RWPE1 (cell line): ENCODE results near the gene ZDHHC8.

Experiments
- CTCF ChIA-PET: fragments of 350-600 bp; sonication (Branson Sonifier 250); formaldehyde crosslinking; extraction: SDS; loops from one replicate; lab custom pipeline; 2021; lab: Yijun Ruan, JAX
- POLR2A ChIA-PET: fragments of 400-600 bp; formaldehyde crosslinking; extraction: SDS; loops from one replicate; lab custom pipeline; 2020; ENCODE audit warnings: antibody characterized with exemption; ENCODE audit not compliant: low non-redundant PET; lab: Yijun Ruan, JAX
- DNase-seq: peaks from one replicate; pipeline ENCODE4 v3.0.0; 2012; ENCODE audit warnings: low spot score
- H3K27ac ChIP-seq: fragments of 450-650 bp; 2 replicates; pipeline ENCODE4 v1.5.1; 2017
- CTCF ChIP-seq: fragments of 450-650 bp; conservative IDR thresholded peaks from 2 replicates; pipeline ENCODE4 v1.5.1; 2017; ENCODE audit warnings: low read depth, mild to moderate bottlenecking

ZDHHC8 gene

GRCh38 chr22:20128902-20129746, 2.5 kb upstream of the ZDHHC8 start:
- H3K27ac ChIP-seq = peak overlapping the region; percentile 86
- ChIA-PET CTCF (interaction anchor here (0.6 kb wide), 1 partner anchor 174 kb away, joined by 3 read pairs; no protein-coding TSS in a partner anchor), POLR2A (no interaction called here)
- DNase-seq = no peak
- TF ChIP-seq CTCF = 0 out of 2 replicates have a peak, but pooled peaks have one; percentile 14

- CTCF ChIA-PET = interaction anchor here (0.6 kb wide), 1 partner anchor 174 kb away, joined by 3 read pairs; no protein-coding TSS in a partner anchor
- POLR2A ChIA-PET = no interaction called here
- peak overlapping the region; percentile 86 for H3K27ac ChIP-seq
- no peak for DNase-seq
- TF ChIP-seq CTCF = no peak
Observed at GRCh38 chr22:20129747-20130014, 1.9 kb upstream of the ZDHHC8 start.

GRCh38 chr22:20130319-20130718, 1.3 kb upstream of the ZDHHC8 start:
- CTCF ChIA-PET = interaction anchor here (0.6 kb wide), 1 partner anchor 65 kb away, joined by 3 read pairs; no protein-coding TSS in a partner anchor
- no peak for DNase-seq
- no peak for TF ChIP-seq CTCF
- POLR2A ChIA-PET = no interaction called here
- peak overlapping the region; percentile 86 for H3K27ac ChIP-seq

- TF ChIP-seq CTCF = no peak
- ChIA-PET POLR2A (no interaction called here), CTCF (interaction anchor here (0.6 kb wide), 2 partner anchors 65 to 283 kb away, joined by 3 read pairs; no protein-coding TSS in a partner anchor)
- DNase-seq = peak; percentile 53
- H3K27ac ChIP-seq = peak overlapping the region; percentile 86
Observed at GRCh38 chr22:20130731-20131596, 640 bp upstream of the ZDHHC8 start.

GRCh38 chr22:20131859-20132685, 468 bp downstream of the ZDHHC8 start:
- TF ChIP-seq CTCF = no peak
- ChIA-PET CTCF (no interaction called here), POLR2A (no interaction called here)
- peak overlapping the region; percentile 86 for H3K27ac ChIP-seq
- DNase-seq = no peak
